Stimulated activated CD4-positive, alpha-beta T cell treated with anti-CD3 and anti-CD28 coated beads, TNF-alpha, amount 100 ng/mL, for 4 hours (primary cell): ENCODE results near the gene TMEM120B.
"Not testable (repeated sequence)": the region's sequence is repeated elsewhere in the genome, so short reads cannot be mapped to it uniquely, and the experiment has no call there.

ENCODE experiments used
- DNase-seq, 3 experiments: peaks; one replicate each; pipeline ENCODE4 v3.0.0-alpha.2; 2020; ENCODE audit warnings: low read depth in 3 of 3

Gene TMEM120B

GRCh38 chr12:121712461-121713256 is at the start of gene TMEM120B:
Gene TMEM120B (plus strand): TSS chr12:121712752. CDS start chr12:121712896, 144 bp downstream.
- DNase-seq: peak; percentile 74 to 81 (median 78)

GRCh38 chr12:121663610-121663929 is 49.0 kb upstream of the TMEM120B start:
- DNase-seq: no peak

GRCh38 chr12:121666829-121667228 is 45.7 kb upstream of the TMEM120B start:
- not testable (repeated sequence) for DNase-seq

GRCh38 chr12:121668750-121669520 is 43.6 kb upstream of the TMEM120B start:
- peak in 1 of 3 experiments; percentile 46 for DNase-seq

GRCh38 chr12:121669521-121669900 is 43.0 kb upstream of the TMEM120B start, which contains the start of gene MORN3:
Gene MORN3 (minus strand): TSS chr12:121669654. CDS start chr12:121669483, 171 bp downstream.
- no peak for DNase-seq

- DNase-seq: no peak
Observed at GRCh38 chr12:121673013-121673511, 39.5 kb upstream of the TMEM120B start.

- no peak for DNase-seq
Observed at GRCh38 chr12:121676190-121676589, 36.4 kb upstream of the TMEM120B start.

GRCh38 chr12:121678305-121678704 is 34.2 kb upstream of the TMEM120B start:
- DNase-seq: no peak

- no peak for DNase-seq
Observed at GRCh38 chr12:121678716-121679300, 33.7 kb upstream of the TMEM120B start.

- DNase-seq: not testable (repeated sequence)
Observed at GRCh38 chr12:121679661-121680197, 32.8 kb upstream of the TMEM120B start.

GRCh38 chr12:121688966-121689365 is 23.6 kb upstream of the TMEM120B start:
- DNase-seq: no peak

GRCh38 chr12:121689430-121689829 is 23.1 kb upstream of the TMEM120B start:
- no peak for DNase-seq

GRCh38 chr12:121692744-121693143 is 19.8 kb upstream of the TMEM120B start:
- not testable (repeated sequence) for DNase-seq

- DNase-seq: no peak
Observed at GRCh38 chr12:121693155-121693687, 19.3 kb upstream of the TMEM120B start.

GRCh38 chr12:121697093-121697698 is 15.4 kb upstream of the TMEM120B start:
- no peak for DNase-seq

- DNase-seq: not testable (repeated sequence)
Observed at GRCh38 chr12:121697861-121698260, 14.7 kb upstream of the TMEM120B start.

- no peak for DNase-seq
Observed at GRCh38 chr12:121701667-121702277, 10.8 kb upstream of the TMEM120B start.

- no peak for DNase-seq
Observed at GRCh38 chr12:121702944-121703343, 9.6 kb upstream of the TMEM120B start.

- DNase-seq: no peak
Observed at GRCh38 chr12:121705514-121705913, 7.0 kb upstream of the TMEM120B start.

- no peak for DNase-seq
Observed at GRCh38 chr12:121708313-121709063, 4.1 kb upstream of the TMEM120B start.
